ENCODE data around the gene TRAPPC6A. TPM values are rescaled to one million over a fixed set of nuclear protein-coding genes. Genes with fewer than 3 reads are reported as not detected.

TRAPPC6A gene
- total RNA-seq, 2 donors from 2014 or later = 56.6 to 79.1 TPM

GRCh38 chr19:45135176-45135885, 42.7 kb downstream of the TRAPPC6A start:
- Mint-ChIP-seq H3K4me1 (peaks cover 13% of the 10 kb centered on the region), H3K27ac (no peak overlapping the region), H3K27me3 (ENCODE audit: insufficient read depth) (no peaks in the 10 kb centered on the region), H3K9me3 (no peaks in the 10 kb centered on the region), H3K36me3 (ENCODE audit: low read depth) (peaks cover under 1% of the 10 kb centered on the region), H3K4me3 (no peak overlapping the region)
- Histone ChIP-seq H3K9me3 (ENCODE audit: control insufficient read depth, low read length) (no peaks in the 10 kb centered on the region), H3K27ac (ENCODE audit: low read depth, low read length) (no peak overlapping the region), H3K9ac (ENCODE audit: extremely low read depth, low read length, poor library complexity, severe bottlenecking) (no peak overlapping the region), H3K4me1 (ENCODE audit: control insufficient read depth, insufficient read depth, low read length) (no peaks in the 10 kb centered on the region), H3K4me3 (ENCODE audit: low read length) (no peak overlapping the region), H3K27me3 (ENCODE audit: control insufficient read depth, insufficient read depth, low read length, poor library complexity, severe bottlenecking) (no peaks in the 10 kb centered on the region), H3K36me3 (ENCODE audit: control insufficient read depth, insufficient read depth, low read length) (peaks cover 4% of the 10 kb centered on the region)
- DNase-seq = no peak
- no peak for TF ChIP-seq CTCF (conservative IDR thresholded peaks at IDR 0.05)
- WGBS, 2 experiments (ENCODE audit: insufficient coverage in 1 of 2, insufficient read length in 1 of 2) = 97% methylated on average over 15 to 21 of the region's 21 CpGs

- H3K27ac Mint-ChIP-seq = no peak overlapping the region
- no peak overlapping the region for H3K4me3 ChIP-seq (ENCODE audit: low read length)
- H3K9ac ChIP-seq (ENCODE audit: extremely low read depth, low read length, poor library complexity, severe bottlenecking) = no peak overlapping the region
- H3K36me3 Mint-ChIP-seq (ENCODE audit: low read depth) = no peaks in the 10 kb centered on the region
- H3K9me3 ChIP-seq (ENCODE audit: control insufficient read depth, low read length) = no peaks in the 10 kb centered on the region
- H3K4me1 Mint-ChIP-seq = peaks cover 13% of the 10 kb centered on the region
- H3K27ac ChIP-seq (ENCODE audit: low read depth, low read length) = no peak overlapping the region
- DNase-seq = no peak
- H3K27me3 Mint-ChIP-seq (ENCODE audit: insufficient read depth) = no peaks in the 10 kb centered on the region
- peaks cover 4% of the 10 kb centered on the region for H3K36me3 ChIP-seq (ENCODE audit: control insufficient read depth, insufficient read depth, low read length)
- no peak for TF ChIP-seq CTCF (conservative IDR thresholded peaks at IDR 0.05)
- H3K27me3 ChIP-seq (ENCODE audit: control insufficient read depth, insufficient read depth, low read length, poor library complexity, severe bottlenecking) = no peaks in the 10 kb centered on the region
- H3K4me1 ChIP-seq (ENCODE audit: control insufficient read depth, insufficient read depth, low read length) = no peaks in the 10 kb centered on the region
- 96 to 99% methylated on average over 8 of the region's 8 CpGs for WGBS, 2 experiments (ENCODE audit: insufficient coverage in 1 of 2, insufficient read length in 1 of 2)
- no peak overlapping the region for H3K4me3 Mint-ChIP-seq
- no peaks in the 10 kb centered on the region for H3K9me3 Mint-ChIP-seq
Measured at GRCh38 chr19:45133661-45134060, 44.4 kb downstream of the TRAPPC6A start.

DNA sequence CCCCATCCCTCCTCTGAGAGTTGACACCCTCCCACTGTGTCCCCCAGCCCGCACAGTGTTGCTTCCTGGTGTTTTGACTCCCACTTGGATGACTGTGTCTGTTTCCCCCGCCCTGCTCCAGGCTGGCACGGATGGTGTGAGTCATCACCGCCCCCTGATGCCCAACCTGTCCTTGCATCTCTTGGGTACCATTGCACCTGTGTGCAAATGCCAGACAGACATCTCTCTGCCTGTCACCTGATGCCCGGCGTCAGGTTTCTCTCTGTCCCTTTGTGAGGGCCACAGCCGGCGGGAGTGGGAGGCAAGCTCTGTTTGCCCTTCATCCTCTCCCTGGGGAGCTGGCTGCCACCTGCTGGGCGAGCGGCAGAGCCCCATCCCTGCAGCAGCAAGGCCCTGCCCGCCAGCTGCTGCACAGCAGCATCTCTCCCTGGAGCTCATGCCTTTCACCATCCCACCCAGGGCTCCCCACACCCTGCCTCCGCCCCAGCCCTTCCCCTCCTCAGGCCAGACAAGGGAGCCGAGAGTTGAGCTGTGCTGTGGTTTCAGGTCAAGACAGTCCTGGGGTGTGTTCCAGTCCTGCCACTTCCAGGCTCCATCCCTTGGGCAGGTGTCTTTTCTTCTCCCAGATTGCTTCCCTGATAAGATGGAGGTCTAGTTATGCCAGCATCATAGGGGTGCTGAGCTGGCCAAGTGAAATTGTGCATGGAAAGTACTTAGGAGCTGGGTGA, 47.0 kb downstream of the TRAPPC6A start:
- 76 to 85% methylated on average over 8 to 13 of the region's 13 CpGs for WGBS, 2 experiments (ENCODE audit: insufficient coverage in 1 of 2, insufficient read length in 1 of 2)
- Mint-ChIP-seq H3K36me3 (ENCODE audit: low read depth) (no peaks in the 10 kb centered on the region), H3K27me3 (ENCODE audit: insufficient read depth) (no peaks in the 10 kb centered on the region), H3K4me1 (peaks cover 8% of the 10 kb centered on the region), H3K9me3 (no peaks in the 10 kb centered on the region), H3K27ac (no peak overlapping the region), H3K4me3 (no peak overlapping the region)
- Histone ChIP-seq H3K27me3 (ENCODE audit: control insufficient read depth, insufficient read depth, low read length, poor library complexity, severe bottlenecking) (no peaks in the 10 kb centered on the region), H3K9ac (ENCODE audit: extremely low read depth, low read length, poor library complexity, severe bottlenecking) (no peak overlapping the region), H3K27ac (ENCODE audit: low read depth, low read length) (no peak overlapping the region), H3K4me1 (ENCODE audit: control insufficient read depth, insufficient read depth, low read length) (no peaks in the 10 kb centered on the region), H3K9me3 (ENCODE audit: control insufficient read depth, low read length) (no peaks in the 10 kb centered on the region), H3K36me3 (ENCODE audit: control insufficient read depth, insufficient read depth, low read length) (peaks cover 4% of the 10 kb centered on the region), H3K4me3 (ENCODE audit: low read length) (no peak overlapping the region)
- DNase-seq = no peak
- TF ChIP-seq CTCF (conservative IDR thresholded peaks at IDR 0.05) = no peak
